Measurements from ENCODE around the gene SLC25A21. TPM values are rescaled to one million over a fixed set of nuclear protein-coding genes. Genes with fewer than 3 reads are reported as not detected.
"Not testable (repeated sequence)": the region's sequence is repeated elsewhere in the genome, so short reads cannot be mapped to it uniquely, and the experiment has no call there.

Gene SLC25A21
- total RNA-seq, 5 donors from 2014 or later (not counting 1 experiment from before 2014, with no cell fraction given) = not detected

DNA sequence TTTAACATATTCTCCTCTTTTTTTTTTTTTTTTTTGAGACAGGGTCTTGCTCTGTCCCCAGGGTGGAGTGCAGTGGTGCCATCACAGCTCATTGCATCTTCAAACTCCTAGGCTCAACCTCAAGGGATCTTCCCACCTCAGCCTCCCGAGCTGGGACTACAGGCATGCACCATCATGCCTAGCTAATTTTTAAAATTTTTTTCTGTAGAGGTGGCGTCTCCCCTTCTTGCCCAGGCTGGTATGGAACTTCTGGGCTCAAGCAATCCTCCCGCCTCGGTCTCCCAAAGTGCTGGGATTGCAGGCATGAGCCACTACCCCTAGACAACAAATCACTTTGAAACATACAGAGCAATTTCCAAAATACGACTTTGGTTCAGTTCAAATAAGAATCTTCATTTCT is 355.9 kb downstream of the SLC25A21 start:
- Mint-ChIP-seq H3K36me3 (no peaks in the 10 kb centered on the region), H3K27me3 (peaks cover 0 to 3% of the 10 kb centered on the region in 2 donors), H3K4me1 (no peaks in the 10 kb centered on the region), H3K4me3 (no peak overlapping the region), H3K27ac (no peak overlapping the region), H3K9me3 (peaks cover 0 to 7% (median 3%) of the 10 kb centered on the region in 3 donors)
- WGBS (ENCODE audit: insufficient coverage) = 93% methylated on average over 2 of the region's 5 CpGs
- ChIA-PET CTCF (no interaction called here), POLR2A (no interaction called here)
- no peak overlapping the region for H3K4me3 ChIP-seq (ENCODE audit: control insufficient read depth in 1 of 2, extremely low read depth in 1 of 2, low read length in 1 of 2)
- ATAC-seq (replicated peaks in 1 of 4) = no peak
- no peaks in the 10 kb centered on the region for H3K27me3 ChIP-seq (replicated peaks in 1 of 2; ENCODE audit: control insufficient read depth in 2 of 2, extremely low read depth in 1 of 2, insufficient read depth in 2 of 2, low read length in 1 of 2)
- H3K27ac ChIP-seq (ENCODE audit: low read length) = no peak overlapping the region
- no peaks in the 10 kb centered on the region for H3K9me3 ChIP-seq
- H3K36me3 ChIP-seq (ENCODE audit: control insufficient read depth in 2 of 2, extremely low read depth in 1 of 2, insufficient read depth in 1 of 2, low read length in 1 of 2) = no peaks in the 10 kb centered on the region
- no peak for DNase-seq
- H3K4me1 ChIP-seq (ENCODE audit: control insufficient read depth in 1 of 2, extremely low read depth in 1 of 2, insufficient read depth in 2 of 2, low read length in 2 of 2) = no peaks in the 10 kb centered on the region

DNA sequence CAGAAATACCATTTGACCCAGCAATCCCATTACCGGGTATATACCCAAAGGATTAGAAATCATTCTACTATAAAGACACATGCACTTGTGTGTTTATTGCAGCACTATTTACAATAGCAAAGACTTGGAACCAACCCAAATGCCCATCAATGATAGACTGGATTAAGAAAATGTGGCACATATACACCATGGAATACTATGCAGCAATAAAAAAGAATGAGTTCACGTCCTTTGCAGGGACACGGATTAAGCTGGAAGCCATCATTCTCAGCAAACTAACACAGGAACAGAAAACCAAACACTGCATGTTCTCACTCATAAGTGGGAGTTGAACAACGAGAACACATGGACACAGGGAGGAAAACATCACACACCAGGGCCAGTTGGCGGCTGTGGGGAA is 357.6 kb downstream of the SLC25A21 start:
- H3K4me3 ChIP-seq (ENCODE audit: control insufficient read depth in 1 of 2, extremely low read depth in 1 of 2, low read length in 1 of 2); H3K9me3 ChIP-seq; H3K36me3 Mint-ChIP-seq; H3K4me1 Mint-ChIP-seq; H3K36me3 ChIP-seq (ENCODE audit: control insufficient read depth in 2 of 2, extremely low read depth in 1 of 2, insufficient read depth in 1 of 2, low read length in 1 of 2); POLR2A ChIA-PET; H3K27me3 Mint-ChIP-seq; H3K4me1 ChIP-seq (ENCODE audit: control insufficient read depth in 1 of 2, extremely low read depth in 1 of 2, insufficient read depth in 2 of 2, low read length in 2 of 2); H3K4me3 Mint-ChIP-seq; H3K27ac Mint-ChIP-seq; H3K27me3 ChIP-seq (replicated peaks in 1 of 2; ENCODE audit: control insufficient read depth in 2 of 2, extremely low read depth in 1 of 2, insufficient read depth in 2 of 2, low read length in 1 of 2); ATAC-seq (replicated peaks in 1 of 4); H3K9me3 Mint-ChIP-seq; H3K27ac ChIP-seq (ENCODE audit: low read length); DNase-seq: not testable (repeated sequence)
- CTCF ChIA-PET = interaction anchor here in 1 of 2 donors (0.7 kb wide), 1 partner anchor 1518 kb away, joined by 4 read pairs; no protein-coding TSS in a partner anchor
- 80% methylated on average over 1 of the region's 5 CpGs for WGBS (ENCODE audit: insufficient coverage)

DNA sequence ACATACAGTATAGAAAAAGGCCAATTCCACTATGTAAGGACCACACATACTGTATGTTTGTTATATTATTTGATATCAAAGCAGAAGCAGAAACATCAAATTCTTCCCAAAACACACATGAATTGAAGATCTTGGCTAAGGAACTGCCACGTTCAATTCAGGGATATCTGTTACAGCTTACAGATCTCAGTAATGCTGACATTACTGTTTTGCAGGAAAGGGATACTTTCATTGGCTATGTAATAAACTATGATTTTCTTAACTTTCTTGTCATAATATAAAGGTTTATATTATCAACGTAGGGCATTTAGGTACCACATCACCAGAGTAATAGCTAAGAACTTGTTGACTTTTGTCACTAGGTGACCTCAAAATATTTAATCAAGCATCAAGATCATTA is 362.2 kb downstream of the SLC25A21 start:
- WGBS (ENCODE audit: insufficient coverage) = no CpG with 5 or more reads among the region's 2 CpGs
- Mint-ChIP-seq H3K27ac (no peak overlapping the region), H3K27me3 (peaks cover 0 to 4% of the 10 kb centered on the region in 2 donors), H3K4me1 (no peaks in the 10 kb centered on the region), H3K4me3 (no peak overlapping the region), H3K36me3 (no peaks in the 10 kb centered on the region), H3K9me3 (peaks cover 0 to 8% (median 3%) of the 10 kb centered on the region in 3 donors)
- DNase-seq (no peak), ATAC-seq (replicated peaks in 1 of 4) (no peak)
- H3K36me3 ChIP-seq (ENCODE audit: control insufficient read depth in 2 of 2, extremely low read depth in 1 of 2, insufficient read depth in 1 of 2, low read length in 1 of 2) = no peaks in the 10 kb centered on the region
- POLR2A ChIA-PET = no interaction called here
- H3K9me3 ChIP-seq = no peaks in the 10 kb centered on the region
- no peaks in the 10 kb centered on the region for H3K27me3 ChIP-seq (replicated peaks in 1 of 2; ENCODE audit: control insufficient read depth in 2 of 2, extremely low read depth in 1 of 2, insufficient read depth in 2 of 2, low read length in 1 of 2)
- H3K27ac ChIP-seq (ENCODE audit: low read length) = no peak overlapping the region
- CTCF ChIA-PET = no interaction called here
- no peak overlapping the region for H3K4me3 ChIP-seq (ENCODE audit: control insufficient read depth in 1 of 2, extremely low read depth in 1 of 2, low read length in 1 of 2)
- H3K4me1 ChIP-seq (ENCODE audit: control insufficient read depth in 1 of 2, extremely low read depth in 1 of 2, insufficient read depth in 2 of 2, low read length in 2 of 2) = no peaks in the 10 kb centered on the region

DNA sequence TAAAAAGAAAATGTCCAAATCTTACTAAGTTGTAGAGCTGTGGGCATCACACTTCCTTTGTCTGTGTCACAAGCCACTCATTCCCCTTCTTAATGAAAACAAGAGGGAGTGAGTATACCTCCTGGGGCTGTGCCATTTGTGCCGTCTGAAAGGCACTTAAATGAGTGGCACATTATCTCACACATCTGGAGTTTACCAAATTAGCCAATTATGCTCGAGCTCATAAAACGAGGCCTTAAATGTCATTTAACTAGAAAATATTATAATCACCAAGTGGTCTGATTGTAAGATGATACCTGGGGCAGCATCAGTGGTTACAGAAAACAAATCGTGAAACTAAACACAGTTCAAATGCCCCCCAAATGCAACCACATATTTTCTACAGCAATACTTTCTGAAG is 364.7 kb downstream of the SLC25A21 start:
- Histone ChIP-seq H3K27me3 (replicated peaks in 1 of 2; ENCODE audit: control insufficient read depth in 2 of 2, extremely low read depth in 1 of 2, insufficient read depth in 2 of 2, low read length in 1 of 2) (no peaks in the 10 kb centered on the region), H3K9me3 (no peaks in the 10 kb centered on the region), H3K27ac (ENCODE audit: low read length) (no peak overlapping the region), H3K4me1 (ENCODE audit: control insufficient read depth in 1 of 2, extremely low read depth in 1 of 2, insufficient read depth in 2 of 2, low read length in 2 of 2) (no peaks in the 10 kb centered on the region), H3K36me3 (ENCODE audit: control insufficient read depth in 2 of 2, extremely low read depth in 1 of 2, insufficient read depth in 1 of 2, low read length in 1 of 2) (no peaks in the 10 kb centered on the region), H3K4me3 (ENCODE audit: control insufficient read depth in 1 of 2, extremely low read depth in 1 of 2, low read length in 1 of 2) (no peak overlapping the region)
- ChIA-PET CTCF (no interaction called here), POLR2A (no interaction called here)
- DNase-seq = no peak
- no CpG with 5 or more reads among the region's 4 CpGs for WGBS (ENCODE audit: insufficient coverage)
- no peak for ATAC-seq (replicated peaks in 1 of 4)
- H3K36me3 Mint-ChIP-seq = no peaks in the 10 kb centered on the region
- H3K27ac Mint-ChIP-seq = no peak overlapping the region
- H3K4me1 Mint-ChIP-seq = no peaks in the 10 kb centered on the region
- peaks cover 0 to 4% of the 10 kb centered on the region in 2 donors for H3K27me3 Mint-ChIP-seq
- H3K9me3 Mint-ChIP-seq = peaks cover 3 to 7% (median 4%) of the 10 kb centered on the region in 3 donors
- no peak overlapping the region for H3K4me3 Mint-ChIP-seq

DNA sequence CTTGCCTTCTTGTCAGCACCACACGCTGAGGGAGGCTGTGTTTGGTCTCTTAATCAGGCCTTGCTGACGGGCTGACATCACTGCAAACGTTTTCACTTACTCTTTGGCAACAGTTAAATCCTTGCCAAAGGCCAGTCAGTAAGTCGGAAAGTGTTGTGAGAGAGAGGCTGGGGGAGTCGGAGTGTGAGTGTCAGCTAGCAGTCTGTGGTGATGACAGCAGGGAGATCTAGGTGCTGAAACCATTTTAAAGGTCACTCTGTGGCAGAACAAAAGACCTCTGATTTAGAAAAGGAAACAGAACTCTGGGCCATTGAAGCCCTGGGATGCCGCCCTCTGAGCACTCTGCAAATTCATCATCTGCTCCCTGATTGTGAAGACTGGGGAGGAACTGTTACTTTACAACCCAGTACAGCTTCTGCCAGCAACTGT is 367.3 kb downstream of the SLC25A21 start:
- Histone ChIP-seq H3K36me3 (ENCODE audit: control insufficient read depth in 2 of 2, extremely low read depth in 1 of 2, insufficient read depth in 1 of 2, low read length in 1 of 2) (no peaks in the 10 kb centered on the region), H3K27me3 (replicated peaks in 1 of 2; ENCODE audit: control insufficient read depth in 2 of 2, extremely low read depth in 1 of 2, insufficient read depth in 2 of 2, low read length in 1 of 2) (no peaks in the 10 kb centered on the region), H3K27ac (ENCODE audit: low read length) (no peak overlapping the region), H3K9me3 (no peaks in the 10 kb centered on the region), H3K4me1 (ENCODE audit: control insufficient read depth in 1 of 2, extremely low read depth in 1 of 2, insufficient read depth in 2 of 2, low read length in 2 of 2) (no peaks in the 10 kb centered on the region), H3K4me3 (ENCODE audit: control insufficient read depth in 1 of 2, extremely low read depth in 1 of 2, low read length in 1 of 2) (no peak overlapping the region)
- Mint-ChIP-seq H3K9me3 (peaks cover 5 to 15% (median 12%) of the 10 kb centered on the region in 3 donors), H3K4me3 (no peak overlapping the region), H3K36me3 (no peaks in the 10 kb centered on the region), H3K4me1 (no peaks in the 10 kb centered on the region), H3K27ac (no peak overlapping the region), H3K27me3 (peaks cover 0 to 4% of the 10 kb centered on the region in 2 donors)
- CTCF ChIA-PET = no interaction called here
- ATAC-seq (replicated peaks in 1 of 4) (no peak), DNase-seq (no peak)
- WGBS (ENCODE audit: insufficient coverage) = 39% methylated on average over 2 of the region's 6 CpGs
- POLR2A ChIA-PET = no interaction called here

DNA sequence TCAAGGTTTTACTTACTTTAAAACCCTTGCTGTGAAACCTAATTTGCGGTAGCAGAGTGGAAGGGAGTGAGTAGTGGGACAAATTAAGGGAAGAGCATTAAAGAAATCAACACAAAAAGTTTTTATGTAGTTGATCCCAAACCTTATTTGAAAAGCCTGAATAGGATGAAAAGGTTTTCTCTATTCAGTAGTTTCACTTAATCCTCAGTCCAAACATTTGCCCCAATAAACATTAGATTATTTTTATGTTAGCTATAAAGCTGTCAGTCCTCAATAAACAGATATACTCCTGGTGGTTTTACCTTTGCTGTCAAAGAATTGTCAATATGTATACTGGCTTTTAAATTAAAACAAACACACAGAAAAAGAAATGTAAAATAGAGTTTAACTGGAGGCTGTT is 374.8 kb downstream of the SLC25A21 start:
- ATAC-seq (replicated peaks in 1 of 4) (no peak), DNase-seq (no peak)
- no peaks in the 10 kb centered on the region for H3K9me3 ChIP-seq
- no peaks in the 10 kb centered on the region for H3K4me1 ChIP-seq (ENCODE audit: control insufficient read depth in 1 of 2, extremely low read depth in 1 of 2, insufficient read depth in 2 of 2, low read length in 2 of 2)
- no peaks in the 10 kb centered on the region for H3K27me3 ChIP-seq (replicated peaks in 1 of 2; ENCODE audit: control insufficient read depth in 2 of 2, extremely low read depth in 1 of 2, insufficient read depth in 2 of 2, low read length in 1 of 2)
- no CpG with 5 or more reads among the region's 1 CpG for WGBS (ENCODE audit: insufficient coverage)
- H3K27ac ChIP-seq (ENCODE audit: low read length) = no peak overlapping the region
- POLR2A ChIA-PET = no interaction called here
- Mint-ChIP-seq H3K4me1 (no peaks in the 10 kb centered on the region), H3K9me3 (peaks cover 2 to 12% (median 8%) of the 10 kb centered on the region in 3 donors), H3K27ac (no peak overlapping the region), H3K36me3 (no peaks in the 10 kb centered on the region), H3K27me3 (peaks cover 1 to 5% of the 10 kb centered on the region in 2 donors), H3K4me3 (no peak overlapping the region)
- CTCF ChIA-PET = no interaction called here
- H3K36me3 ChIP-seq (ENCODE audit: control insufficient read depth in 2 of 2, extremely low read depth in 1 of 2, insufficient read depth in 1 of 2, low read length in 1 of 2) = no peaks in the 10 kb centered on the region
- H3K4me3 ChIP-seq (ENCODE audit: control insufficient read depth in 1 of 2, extremely low read depth in 1 of 2, low read length in 1 of 2) = no peak overlapping the region

DNA sequence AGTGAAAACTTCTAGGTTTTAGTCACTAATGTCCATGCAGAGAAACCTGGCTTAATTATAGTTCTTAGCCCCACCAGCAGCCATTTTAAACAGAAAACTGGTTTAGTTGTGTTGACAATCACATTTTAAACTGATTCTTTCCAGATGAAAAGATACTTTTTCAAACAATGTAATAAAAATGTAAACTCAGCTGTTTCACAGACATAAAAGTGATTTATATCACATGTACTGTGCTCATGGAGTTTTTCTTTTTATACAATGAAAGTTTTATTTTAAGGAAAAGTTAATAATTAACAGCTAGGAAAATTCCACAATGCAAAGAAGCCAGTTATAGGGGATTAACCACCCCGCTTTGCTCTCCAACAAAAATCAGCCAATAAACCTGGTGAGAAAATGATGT is 381.0 kb downstream of the SLC25A21 start:
- no peak overlapping the region for H3K27ac ChIP-seq (ENCODE audit: low read length)
- no peak overlapping the region for H3K27ac Mint-ChIP-seq
- no peak for DNase-seq
- CTCF ChIA-PET = no interaction called here
- no peaks in the 10 kb centered on the region for H3K27me3 ChIP-seq (replicated peaks in 1 of 2; ENCODE audit: control insufficient read depth in 2 of 2, extremely low read depth in 1 of 2, insufficient read depth in 2 of 2, low read length in 1 of 2)
- H3K9me3 ChIP-seq = no peaks in the 10 kb centered on the region
- no peaks in the 10 kb centered on the region for H3K36me3 Mint-ChIP-seq
- no peaks in the 10 kb centered on the region for H3K4me1 ChIP-seq (ENCODE audit: control insufficient read depth in 1 of 2, extremely low read depth in 1 of 2, insufficient read depth in 2 of 2, low read length in 2 of 2)
- no peak overlapping the region for H3K4me3 ChIP-seq (ENCODE audit: control insufficient read depth in 1 of 2, extremely low read depth in 1 of 2, low read length in 1 of 2)
- no CpG with 5 or more reads among the region's 1 CpG for WGBS (ENCODE audit: insufficient coverage)
- POLR2A ChIA-PET = interaction anchor here in 1 of 2 donors (0.6 kb wide), 1 partner anchor 10 kb away, joined by 4 read pairs; no protein-coding TSS in a partner anchor
- no peaks in the 10 kb centered on the region for H3K36me3 ChIP-seq (ENCODE audit: control insufficient read depth in 2 of 2, extremely low read depth in 1 of 2, insufficient read depth in 1 of 2, low read length in 1 of 2)
- no peak for ATAC-seq (replicated peaks in 1 of 4)
- H3K27me3 Mint-ChIP-seq = peaks cover 1% of the 10 kb centered on the region in 2 donors
- H3K4me1 Mint-ChIP-seq = no peaks in the 10 kb centered on the region
- H3K4me3 Mint-ChIP-seq = no peak overlapping the region
- H3K9me3 Mint-ChIP-seq = no peaks in the 10 kb centered on the region
